K562 (cell line): ENCODE measurements around the gene PDZD2. TPM values are rescaled to one million over a fixed set of nuclear protein-coding genes. Genes with fewer than 3 reads are reported as not detected.

ENCODE experiments used
- ATAC-seq: fragments of 200-7000 bp; cut with Tn5 transposase; 3 replicates; pipeline ENCODE4 v1.9.1; 2020; ENCODE audit warnings: moderate library complexity
- BruUV-seq: library from RNA; stranded (reverse); fragments of 400-500 nt; replicated peaks from 2 replicates; lab custom pipeline; 2021; lab: Mats Ljungman, UMichigan
- CTCF ChIA-PET: fragments of 300-600 bp; formaldehyde crosslinking; extraction: SDS; loops from one replicate; lab custom pipeline; 2021; ENCODE audit warnings: low intra/inter-chr PET ratio; lab: Yijun Ruan, JAX
- POLR2A ChIA-PET: fragments of 300-600, 350-650 bp; sonication (Branson Sonifier 250); formaldehyde crosslinking; extraction: SDS; loops from one replicate; lab custom pipeline; 2021; ENCODE audit warnings: antibody characterized with exemption, inconsistent platforms; lab: Yijun Ruan, JAX
- DNase-seq, 4 experiments: peaks; one replicate each; pipeline versions ENCODE4 v3.0.0 to v3.0.0-alpha.2; 2011 to 2018; ENCODE audit warnings: low spot score in 3 of 4, mixed read lengths in 3 of 4; ENCODE audit errors: extremely low read depth in 1 of 4
- FAIRE-seq: peaks from 2 replicates; lab custom pipeline; 2011; peaks lifted over from hg19 to GRCh38; lab: Jason Lieb, UNC
- H2AFZ ChIP-seq: 2 replicates; pipeline ENCODE4 v1.6.0; 2011; ENCODE audit warnings: low read depth, low read length, control low read depth, inconsistent platforms
- H3K27ac ChIP-seq: fragments of 200-600 bp; 3 replicates; pipeline ENCODE4 v1.8.0; 2011; ENCODE audit warnings: low read depth, mild to moderate bottlenecking, control low read depth, inconsistent platforms, low read length, moderate library complexity, mixed read lengths; ENCODE audit errors: extremely low read depth
- H3K27me3 ChIP-seq, 2 experiments: fragments of 300-600 bp in 1 of 2; 2 replicates in 1 of 2; 3 replicates in 1 of 2; pipeline versions ENCODE4 v1.6.0 to v1.8.0; 2011; ENCODE audit warnings: inconsistent platforms in 2 of 2, low read length in 2 of 2, mild to moderate bottlenecking in 1 of 2, mixed read lengths in 1 of 2, moderate library complexity in 1 of 2; ENCODE audit not compliant: control insufficient read depth in 2 of 2, insufficient read depth in 2 of 2
- H3K36me3 ChIP-seq: fragments of 300-600 bp; 3 replicates; pipeline ENCODE4 v1.8.0; 2011; ENCODE audit warnings: mild to moderate bottlenecking, low read length, inconsistent platforms; ENCODE audit not compliant: control insufficient read depth, insufficient read depth
- H3K4me1 ChIP-seq, 2 experiments: fragments of 200-600 bp in 1 of 2; replicated peaks in 1 of 2; 2 replicates in 1 of 2; 3 replicates in 1 of 2; pipeline versions ENCODE4 v1.5.1 to v1.8.0; 2011; ENCODE audit warnings: inconsistent platforms in 2 of 2, low read length in 2 of 2, mild to moderate bottlenecking in 1 of 2, mixed read lengths in 1 of 2, moderate library complexity in 1 of 2; ENCODE audit not compliant: control insufficient read depth in 2 of 2, insufficient read depth in 2 of 2
- H3K4me2 ChIP-seq: 2 replicates; pipeline ENCODE4 v1.6.1; 2011; ENCODE audit warnings: low read length, control low read depth, inconsistent platforms, mixed read lengths; ENCODE audit not compliant: insufficient read depth
- H3K4me3 ChIP-seq: fragments of 200-600 bp; sonication (generic), shearing (Covaris generic); 2 replicates; pipeline ENCODE4 v1.5.1; 2016; ENCODE audit warnings: control low read depth, inconsistent platforms
- H3K79me2 ChIP-seq: fragments of 200-600 bp; 3 replicates; pipeline ENCODE4 v1.8.0; 2011; ENCODE audit warnings: low read length, inconsistent platforms; ENCODE audit not compliant: control insufficient read depth, insufficient read depth
- H3K9ac ChIP-seq, 2 experiments: 2 replicates each; pipeline versions ENCODE4 v1.6.0 to v1.6.1; 2011; ENCODE audit warnings: low read depth in 2 of 2, low read length in 2 of 2, control low read depth in 1 of 2, inconsistent platforms in 1 of 2, mild to moderate bottlenecking in 1 of 2, mixed read lengths in 1 of 2; ENCODE audit not compliant: insufficient read depth in 1 of 2
- H3K9me1 ChIP-seq: one replicate; pipeline ENCODE4 v1.6.0; 2011; ENCODE audit warnings: inconsistent platforms, mild to moderate bottlenecking, low read length, moderate library complexity; ENCODE audit not compliant: control insufficient read depth, insufficient read depth
- H3K9me3 ChIP-seq: replicated peaks from 2 replicates; pipeline ENCODE4 v1.5.1; 2011; ENCODE audit warnings: low read depth, low read length, inconsistent platforms; ENCODE audit not compliant: control insufficient read depth, insufficient read depth
- H4K20me1 ChIP-seq: replicated peaks from 2 replicates; pipeline ENCODE4 v1.6.1; 2011; ENCODE audit warnings: low read length, inconsistent platforms, mixed read lengths; ENCODE audit not compliant: control insufficient read depth, insufficient read depth
- ARHGAP35 ChIP-seq: fragments of 450-650 bp; IDR thresholded peaks from 2 replicates; pipeline ENCODE4 v1.6.1; 2018; ENCODE audit not compliant: partially characterized antibody
- BDP1 ChIP-seq: IDR thresholded peaks from 3 replicates; pipeline ENCODE4 v1.6.1; 2011; ENCODE audit not compliant: insufficient read length, insufficient read depth
- GATA2 ChIP-seq: sonication (generic); formaldehyde crosslinking; IDR thresholded peaks from 2 replicates; pipeline ENCODE4 v1.4.0; 2020; ENCODE audit warnings: mild to moderate bottlenecking, missing genetic modification reagents
- GATAD2A ChIP-seq: fragments of 450-650 bp; IDR thresholded peaks from 2 replicates; pipeline ENCODE4 v1.6.1; 2017
- HNRNPK ChIP-seq: fragments of 200-400 bp; formaldehyde crosslinking; IDR thresholded peaks from one replicate; pipeline ENCODE4 v1.6.1; 2018; ENCODE audit warnings: mild to moderate bottlenecking, low read depth, low read length; ENCODE audit not compliant: poor library complexity, severe bottlenecking
- SAFB ChIP-seq: fragments of 200-400 bp; formaldehyde crosslinking; IDR thresholded peaks from 2 replicates; pipeline ENCODE4 v1.6.1; 2017; ENCODE audit warnings: low read depth, low read length, borderline replicate concordance
- TBL1XR1 ChIP-seq, 2 experiments: IDR thresholded peaks; 2 replicates each; pipeline ENCODE4 v1.6.1; 2012; ENCODE audit warnings: improper control_type of control experiment in 2 of 2, low read length in 2 of 2, mild to moderate bottlenecking in 1 of 2
- ZNF311 ChIP-seq: fragments of 250-450 bp; sonication (Bioruptor Pico); IDR thresholded peaks from 2 replicates; pipeline ENCODE4 v1.4.0; 2020; ENCODE audit warnings: mild to moderate bottlenecking, moderate library complexity
- WGBS: fragments of 100-300 bp; shearing (Covaris generic); methylation state at CpG from one replicate; pipeline ENCODE4 v1.1.6; 2016; ENCODE audit warnings: low coverage, mixed read lengths; ENCODE audit not compliant: insufficient coverage; ENCODE audit errors: missing lambda C conversion rate; 5-methylcytosine and 5-hydroxymethylcytosine counted together
- in situ Hi-C: fragments of 300-500 bp; cut with MboI; formaldehyde crosslinking; loops from 4 replicates; pipeline ENCODE4 v1.15.0; 2018; ENCODE audit warnings: inconsistent platforms, mixed read lengths
- intact Hi-C: fragments of 100-400 bp; cut with micrococcal nuclease; formaldehyde crosslinking; loops from 2 replicates; pipeline ENCODE4 v1.14.2; 2022
- polyA plus RNA-seq, 8 experiments: library from polyadenylated mRNA; depleted of rRNA in 4 of 8; stranded (reverse) in 5 of 8; unstranded in 3 of 8; fragments of >200 nt; fragmentation: Nextera tagmentation in 2 of 8; fragmentation: Illumina TruSeq in 1 of 8; extraction: Ambion mirVana in 2 of 8; extraction: Trizol in 1 of 8; gene quantifications; 2 replicates each; pipeline versions ENCODE4 v1.2.1 to v1.2.3, GENCODE V29; 2011 to 2014; ENCODE audit warnings: inconsistent platforms in 1 of 8, missing spikeins in 1 of 8
- total RNA-seq, 7 experiments: library from RNA; depleted of rRNA in 6 of 7; stranded (reverse); fragments of >200 nt in 6 of 7; fragmentation: Illumina TruSeq in 2 of 7; extraction: Trizol in 2 of 7; gene quantifications; 2 replicates each; pipeline versions ENCODE4 v1.2.1 to v1.2.3, GENCODE V29; 2011 to 2021; ENCODE audit warnings: low replicate concordance in 1 of 7
- TF ChIP-seq, protein P1 (sequence below), 2 experiments: fragments of 450-650 bp in 1 of 2; sonication (generic) in 1 of 2; formaldehyde crosslinking; conservative IDR thresholded peaks; 2 replicates each; pipeline versions ENCODE4 v1.4.0 to v1.8.1; 2020 to 2022; ENCODE audit warnings: mild to moderate bottlenecking in 1 of 2, missing genetic modification reagents in 1 of 2
- TF ChIP-seq, protein P2 (sequence below): fragments of 450-650 bp; IDR thresholded peaks from 2 replicates; pipeline ENCODE4 v1.6.1; 2016; ENCODE audit warnings: mild to moderate bottlenecking
- TF ChIP-seq, protein P3 (sequence below): fragments of 450-650 bp; formaldehyde crosslinking; IDR thresholded peaks from 2 replicates; pipeline ENCODE4 v1.4.0; 2020; ENCODE audit warnings: mild to moderate bottlenecking, moderate library complexity
- TF ChIP-seq, protein P4 (sequence below): fragments of 250-450 bp; sonication (Bioruptor Pico); IDR thresholded peaks from 2 replicates; pipeline ENCODE4 v1.4.0; 2020; ENCODE audit warnings: mild to moderate bottlenecking, moderate library complexity, borderline replicate concordance
- TF ChIP-seq, protein P5 (sequence below): fragments of 250-450 bp; sonication (Bioruptor Pico); IDR thresholded peaks from 2 replicates; pipeline ENCODE4 v1.8.0; 2021; ENCODE audit warnings: borderline replicate concordance, mild to moderate bottlenecking, moderate library complexity; ENCODE audit not compliant: poor library complexity, severe bottlenecking

The PDZD2 gene
- total and polyA plus RNA-seq, 9 of the 15 experiments (the other 6 are each of a cell fraction or from before 2014, with no cell fraction given), result 0.02 to 0.08 (median 0.04) TPM; not detected in 6

DNA sequence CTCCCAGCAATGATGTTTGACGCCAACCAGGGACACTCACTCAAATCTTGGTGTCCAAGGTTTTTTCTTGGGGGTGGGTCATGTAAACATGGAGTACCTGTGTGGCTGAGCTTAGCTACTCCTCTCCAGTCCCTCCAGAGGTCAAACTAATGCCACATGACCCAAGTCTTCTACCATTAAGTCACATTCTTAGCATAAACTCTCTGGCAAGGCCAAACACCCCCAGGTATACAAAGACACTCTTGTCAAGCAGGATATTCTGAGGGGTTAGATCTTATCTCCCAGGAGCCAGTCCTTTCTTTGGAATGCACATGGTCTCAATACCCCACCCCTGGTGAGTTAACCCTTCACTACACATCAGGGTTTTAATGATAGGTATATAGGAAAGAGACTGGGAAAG, 161.4 kb downstream of the PDZD2 start:
- intact Hi-C loops, result no loop called here

More for the DNA sequence above, 161.4 kb downstream of the PDZD2 start:
- H3K9me3 ChIP-seq, result no peaks in the 10 kb centered on the region
- TF ChIP-seq GATA2 (CRISPR knock-in tag) (no peak), SAFB (no peak), GATAD2A (no peak), HNRNPK (no peak), ZNF311 (CRISPR knock-in tag) (no peak), BDP1 (no peak), TBL1XR1 (IDR thresholded peaks at IDR 0.05; ENCODE audit: low read length in 2 of 2) (no peak), ARHGAP35 (no peak)
- TF ChIP-seq, protein P1, sequence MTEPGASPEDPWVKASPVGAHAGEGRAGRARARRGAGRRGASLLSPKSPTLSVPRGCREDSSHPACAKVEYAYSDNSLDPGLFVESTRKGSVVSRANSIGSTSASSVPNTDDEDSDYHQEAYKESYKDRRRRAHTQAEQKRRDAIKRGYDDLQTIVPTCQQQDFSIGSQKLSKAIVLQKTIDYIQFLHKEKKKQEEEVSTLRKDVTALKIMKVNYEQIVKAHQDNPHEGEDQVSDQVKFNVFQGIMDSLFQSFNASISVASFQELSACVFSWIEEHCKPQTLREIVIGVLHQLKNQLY (CRISPR knock-in tag; conservative IDR thresholded peaks at IDR 0.05), result no peak
- TF ChIP-seq, protein P2, sequence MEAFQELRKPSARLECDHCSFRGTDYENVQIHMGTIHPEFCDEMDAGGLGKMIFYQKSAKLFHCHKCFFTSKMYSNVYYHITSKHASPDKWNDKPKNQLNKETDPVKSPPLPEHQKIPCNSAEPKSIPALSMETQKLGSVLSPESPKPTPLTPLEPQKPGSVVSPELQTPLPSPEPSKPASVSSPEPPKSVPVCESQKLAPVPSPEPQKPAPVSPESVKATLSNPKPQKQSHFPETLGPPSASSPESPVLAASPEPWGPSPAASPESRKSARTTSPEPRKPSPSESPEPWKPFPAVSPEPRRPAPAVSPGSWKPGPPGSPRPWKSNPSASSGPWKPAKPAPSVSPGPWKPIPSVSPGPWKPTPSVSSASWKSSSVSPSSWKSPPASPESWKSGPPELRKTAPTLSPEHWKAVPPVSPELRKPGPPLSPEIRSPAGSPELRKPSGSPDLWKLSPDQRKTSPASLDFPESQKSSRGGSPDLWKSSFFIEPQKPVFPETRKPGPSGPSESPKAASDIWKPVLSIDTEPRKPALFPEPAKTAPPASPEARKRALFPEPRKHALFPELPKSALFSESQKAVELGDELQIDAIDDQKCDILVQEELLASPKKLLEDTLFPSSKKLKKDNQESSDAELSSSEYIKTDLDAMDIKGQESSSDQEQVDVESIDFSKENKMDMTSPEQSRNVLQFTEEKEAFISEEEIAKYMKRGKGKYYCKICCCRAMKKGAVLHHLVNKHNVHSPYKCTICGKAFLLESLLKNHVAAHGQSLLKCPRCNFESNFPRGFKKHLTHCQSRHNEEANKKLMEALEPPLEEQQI, result no peak
- TF ChIP-seq, protein P3, sequence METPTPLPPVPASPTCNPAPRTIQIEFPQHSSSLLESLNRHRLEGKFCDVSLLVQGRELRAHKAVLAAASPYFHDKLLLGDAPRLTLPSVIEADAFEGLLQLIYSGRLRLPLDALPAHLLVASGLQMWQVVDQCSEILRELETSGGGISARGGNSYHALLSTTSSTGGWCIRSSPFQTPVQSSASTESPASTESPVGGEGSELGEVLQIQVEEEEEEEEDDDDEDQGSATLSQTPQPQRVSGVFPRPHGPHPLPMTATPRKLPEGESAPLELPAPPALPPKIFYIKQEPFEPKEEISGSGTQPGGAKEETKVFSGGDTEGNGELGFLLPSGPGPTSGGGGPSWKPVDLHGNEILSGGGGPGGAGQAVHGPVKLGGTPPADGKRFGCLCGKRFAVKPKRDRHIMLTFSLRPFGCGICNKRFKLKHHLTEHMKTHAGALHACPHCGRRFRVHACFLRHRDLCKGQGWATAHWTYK (CRISPR knock-in tag), result no peak
- TF ChIP-seq, protein P4, sequence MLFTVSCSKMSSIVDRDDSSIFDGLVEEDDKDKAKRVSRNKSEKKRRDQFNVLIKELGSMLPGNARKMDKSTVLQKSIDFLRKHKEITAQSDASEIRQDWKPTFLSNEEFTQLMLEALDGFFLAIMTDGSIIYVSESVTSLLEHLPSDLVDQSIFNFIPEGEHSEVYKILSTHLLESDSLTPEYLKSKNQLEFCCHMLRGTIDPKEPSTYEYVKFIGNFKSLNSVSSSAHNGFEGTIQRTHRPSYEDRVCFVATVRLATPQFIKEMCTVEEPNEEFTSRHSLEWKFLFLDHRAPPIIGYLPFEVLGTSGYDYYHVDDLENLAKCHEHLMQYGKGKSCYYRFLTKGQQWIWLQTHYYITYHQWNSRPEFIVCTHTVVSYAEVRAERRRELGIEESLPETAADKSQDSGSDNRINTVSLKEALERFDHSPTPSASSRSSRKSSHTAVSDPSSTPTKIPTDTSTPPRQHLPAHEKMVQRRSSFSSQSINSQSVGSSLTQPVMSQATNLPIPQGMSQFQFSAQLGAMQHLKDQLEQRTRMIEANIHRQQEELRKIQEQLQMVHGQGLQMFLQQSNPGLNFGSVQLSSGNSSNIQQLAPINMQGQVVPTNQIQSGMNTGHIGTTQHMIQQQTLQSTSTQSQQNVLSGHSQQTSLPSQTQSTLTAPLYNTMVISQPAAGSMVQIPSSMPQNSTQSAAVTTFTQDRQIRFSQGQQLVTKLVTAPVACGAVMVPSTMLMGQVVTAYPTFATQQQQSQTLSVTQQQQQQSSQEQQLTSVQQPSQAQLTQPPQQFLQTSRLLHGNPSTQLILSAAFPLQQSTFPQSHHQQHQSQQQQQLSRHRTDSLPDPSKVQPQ, result no peak
- TF ChIP-seq, protein P5, sequence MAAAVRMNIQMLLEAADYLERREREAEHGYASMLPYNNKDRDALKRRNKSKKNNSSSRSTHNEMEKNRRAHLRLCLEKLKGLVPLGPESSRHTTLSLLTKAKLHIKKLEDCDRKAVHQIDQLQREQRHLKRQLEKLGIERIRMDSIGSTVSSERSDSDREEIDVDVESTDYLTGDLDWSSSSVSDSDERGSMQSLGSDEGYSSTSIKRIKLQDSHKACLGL, result no peak
- TF ChIP-seq, all 486 proteins: peak for 0
- FAIRE-seq, result no peak
- H3K4me3 ChIP-seq, result no peak overlapping the region
- 0% methylated on average over 1 of the region's 1 CpG for WGBS
- no peaks in the 10 kb centered on the region for H3K9me1 ChIP-seq
- H4K20me1 ChIP-seq, result no peaks in the 10 kb centered on the region; the same call in 1 of the 2 replicates
- no peaks in the 10 kb centered on the region for H3K4me1 ChIP-seq
- in situ Hi-C loops, result loop anchor here (5.0 kb wide), 1 partner anchor 218 kb away; no protein-coding TSS in a partner anchor
- BruUV-seq, result no TSS peak
- peaks cover under 1 to 24% of the 10 kb centered on the region in 2 experiments; a peak in 3 of 5 replicates for H3K27me3 ChIP-seq
- CTCF ChIA-PET, result no interaction called here
- H3K36me3 ChIP-seq, result no peaks in the 10 kb centered on the region
- no peak overlapping the region for H3K4me2 ChIP-seq
- POLR2A ChIA-PET, result interaction anchor here (1.2 kb wide), 1 partner anchor 9 kb away, joined by 4 read pairs; no protein-coding TSS in a partner anchor
- H3K9ac ChIP-seq, result no peak overlapping the region
- no peak overlapping the region for H2AFZ ChIP-seq
- no peak for DNase-seq
- H3K79me2 ChIP-seq, result no peaks in the 10 kb centered on the region
- H3K27ac ChIP-seq, result no peak overlapping the region
- no peak for ATAC-seq
